IMR-90 (cell line): Measurements from ENCODE around the gene LINGO1. TPM values are rescaled to one million over a fixed set of nuclear protein-coding genes. Genes with fewer than 3 reads are reported as not detected.

Experiments
- ATAC-seq: fragments of 200-7000 bp; cut with Tn5 transposase; 2 replicates; pipeline ENCODE4 v1.9.1; 2020; ENCODE audit warnings: low read depth, mild to moderate bottlenecking, moderate library complexity
- BruUV-seq: library from RNA; stranded (reverse); fragments of 400-500 nt; replicated peaks from 2 replicates; lab custom pipeline; 2021; lab: Mats Ljungman, UMichigan
- CTCF ChIA-PET: fragments of 300-600 bp; formaldehyde crosslinking; extraction: SDS; loops from one replicate; lab custom pipeline; 2021; ENCODE audit warnings: antibody characterized with exemption; lab: Yijun Ruan, JAX
- POLR2A ChIA-PET: fragments of 300-600 bp; sonication (Branson Sonifier 250); formaldehyde crosslinking; loops from one replicate; lab custom pipeline; 2022; ENCODE audit warnings: antibody characterized with exemption; ENCODE audit not compliant: unreplicated experiment; lab: Charles Lee
- DNase-seq: peaks from one replicate; pipeline ENCODE4 v3.0.0; 2013
- H2AFZ ChIP-seq: replicated peaks from 2 replicates; pipeline ENCODE3; 2013; ENCODE audit warnings: low read length, mild to moderate bottlenecking; ENCODE audit not compliant: poor library complexity
- H2AK5ac ChIP-seq: 2 replicates; pipeline ENCODE4 v1.6.1; 2013; ENCODE audit warnings: low read depth, low read length, inconsistent platforms
- H2AK9ac ChIP-seq: replicated peaks from 2 replicates; pipeline ENCODE3; 2013; ENCODE audit warnings: mild to moderate bottlenecking, low read depth, low read length, moderate library complexity; ENCODE audit not compliant: poor library complexity
- H2BK120ac ChIP-seq: 2 replicates; pipeline ENCODE4 v1.6.1; 2013; ENCODE audit warnings: low read depth, low read length, inconsistent platforms
- H2BK15ac ChIP-seq: 3 replicates; pipeline ENCODE4 v1.6.1; 2013; ENCODE audit warnings: low read depth, low read length, inconsistent platforms
- H2BK20ac ChIP-seq: 2 replicates; pipeline ENCODE4 v1.6.1; 2013; ENCODE audit warnings: low read depth, mild to moderate bottlenecking, inconsistent platforms, low read length, moderate library complexity
- H2BK5ac ChIP-seq: 2 replicates; pipeline ENCODE4 v1.6.1; 2013; ENCODE audit warnings: mild to moderate bottlenecking, low read depth, low read length, inconsistent platforms; ENCODE audit not compliant: poor library complexity, severe bottlenecking
- H3K14ac ChIP-seq: replicated peaks from 2 replicates; pipeline ENCODE4 v1.6.1; 2013; ENCODE audit warnings: low read depth, low read length, inconsistent platforms
- H3K18ac ChIP-seq: 2 replicates; pipeline ENCODE4 v1.6.1; 2013; ENCODE audit warnings: low read depth, low read length, control low read depth
- H3K23ac ChIP-seq: 2 replicates; pipeline ENCODE4 v1.6.1; 2013; ENCODE audit warnings: low read depth, low read length, inconsistent platforms
- H3K27ac ChIP-seq: 2 replicates; pipeline ENCODE4 v1.5.1; 2013; ENCODE audit warnings: mild to moderate bottlenecking, control low read depth, low read length; ENCODE audit not compliant: insufficient read depth
- H3K27me3 ChIP-seq: 2 replicates; pipeline ENCODE4 v1.6.1; 2013; ENCODE audit warnings: low read length; ENCODE audit not compliant: control insufficient read depth, insufficient read depth
- H3K36me3 ChIP-seq: 2 replicates; pipeline ENCODE4 v1.6.1; 2013; ENCODE audit warnings: low read length, mixed read lengths; ENCODE audit not compliant: control insufficient read depth, insufficient read depth
- H3K4ac ChIP-seq: 2 replicates; pipeline ENCODE4 v1.6.1; 2013; ENCODE audit warnings: low read depth, low read length, inconsistent platforms
- H3K4me1 ChIP-seq: 2 replicates; pipeline ENCODE4 v1.6.1; 2013; ENCODE audit warnings: low read length, mixed read lengths; ENCODE audit not compliant: control insufficient read depth, insufficient read depth
- H3K4me2 ChIP-seq: 2 replicates; pipeline ENCODE4 v1.6.1; 2013; ENCODE audit warnings: low read depth, mild to moderate bottlenecking, control low read depth, low read length, moderate library complexity
- H3K4me3 ChIP-seq: 2 replicates; pipeline ENCODE4 v1.5.1; 2013; ENCODE audit warnings: low read depth, mild to moderate bottlenecking, control low read depth, low read length, moderate library complexity; ENCODE audit not compliant: insufficient read depth
- H3K56ac ChIP-seq: 2 replicates; pipeline ENCODE4 v1.6.1; 2013; ENCODE audit warnings: low read length, inconsistent platforms; ENCODE audit not compliant: insufficient read depth; ENCODE audit errors: extremely low read depth
- H3K79me1 ChIP-seq, 2 experiments: 2 replicates each; pipeline ENCODE4 v1.6.1; 2013; ENCODE audit warnings: low read length in 2 of 2, inconsistent platforms in 1 of 2, low read depth in 1 of 2
- H3K9ac ChIP-seq: 2 replicates; pipeline ENCODE4 v1.6.1; 2013; ENCODE audit warnings: low read depth, low read length, control low read depth
- H3K9me1 ChIP-seq: 2 replicates; pipeline ENCODE4 v1.6.1; 2013; ENCODE audit warnings: low read length, inconsistent platforms; ENCODE audit not compliant: insufficient read depth
- H3K9me3 ChIP-seq: 2 replicates; pipeline ENCODE4 v1.6.1; 2013; ENCODE audit warnings: low read length; ENCODE audit not compliant: control insufficient read depth, insufficient read depth
- H4K20me1 ChIP-seq: 2 replicates; pipeline ENCODE4 v1.6.1; 2013; ENCODE audit warnings: low read length, inconsistent platforms; ENCODE audit not compliant: insufficient read depth
- H4K5ac ChIP-seq: 2 replicates; pipeline ENCODE4 v1.6.1; 2013; ENCODE audit warnings: mild to moderate bottlenecking, low read depth, low read length, control low read depth
- H4K8ac ChIP-seq, 2 experiments: 2 replicates each; pipeline ENCODE4 v1.6.1; 2013; ENCODE audit warnings: low read depth in 2 of 2, low read length in 2 of 2, control low read depth in 1 of 2, inconsistent platforms in 1 of 2
- H4K91ac ChIP-seq: 2 replicates; pipeline ENCODE4 v1.6.1; 2013; ENCODE audit warnings: low read depth, low read length, inconsistent platforms; ENCODE audit not compliant: insufficient read depth
- BHLHE40 ChIP-seq: fragments of 150-350 bp; IDR thresholded peaks from 2 replicates; pipeline ENCODE4 v1.6.1; 2016; ENCODE audit warnings: mild to moderate bottlenecking, low read depth, low read length
- CEBPB ChIP-seq: IDR thresholded peaks from 2 replicates; pipeline ENCODE4 v1.6.1; 2012; ENCODE audit warnings: low read depth, low read length, improper control_type of control experiment
- CHD1 ChIP-seq: IDR thresholded peaks from 2 replicates; pipeline ENCODE4 v1.6.1; 2012; ENCODE audit warnings: low read depth, low read length, improper control_type of control experiment
- CTCF ChIP-seq: conservative IDR thresholded peaks from 2 replicates; pipeline ENCODE4 v1.5.1; 2012; ENCODE audit warnings: mild to moderate bottlenecking, low read depth, low read length, improper control_type of control experiment
- FOS ChIP-seq: fragments of 150-350 bp; IDR thresholded peaks from 2 replicates; pipeline ENCODE4 v1.6.1; 2016; ENCODE audit warnings: low read depth, low read length
- MAFK ChIP-seq: IDR thresholded peaks from 2 replicates; pipeline ENCODE4 v1.6.1; 2012; ENCODE audit warnings: low read depth, low read length, improper control_type of control experiment
- MAZ ChIP-seq: IDR thresholded peaks from 2 replicates; pipeline ENCODE4 v1.6.1; 2012; ENCODE audit warnings: low read depth, mild to moderate bottlenecking, low read length, improper control_type of control experiment, moderate library complexity, borderline replicate concordance
- MXI1 ChIP-seq: IDR thresholded peaks from 2 replicates; pipeline ENCODE4 v1.6.1; 2012; ENCODE audit warnings: low read depth, mild to moderate bottlenecking, low read length, moderate library complexity, borderline replicate concordance
- NFE2L2 ChIP-seq: fragments of 150-350 bp; IDR thresholded peaks from 2 replicates; pipeline ENCODE4 v1.6.1; 2016; ENCODE audit warnings: low read depth, mild to moderate bottlenecking, low read length
- POLR2A ChIP-seq: IDR thresholded peaks from 2 replicates; pipeline ENCODE4 v1.6.1; 2012; ENCODE audit warnings: mild to moderate bottlenecking, low read depth, low read length
- RAD21 ChIP-seq: IDR thresholded peaks from 2 replicates; pipeline ENCODE4 v1.6.1; 2012; ENCODE audit warnings: low read length, improper control_type of control experiment
- RCOR1 ChIP-seq: IDR thresholded peaks from 2 replicates; pipeline ENCODE4 v1.6.1; 2012; ENCODE audit warnings: mild to moderate bottlenecking, low read length, improper control_type of control experiment; ENCODE audit not compliant: insufficient replicate concordance
- RFX5 ChIP-seq: IDR thresholded peaks from 2 replicates; pipeline ENCODE4 v1.8.0; 2012; ENCODE audit warnings: low read depth, mild to moderate bottlenecking, low read length, moderate library complexity
- SMC3 ChIP-seq: fragments of 150-350 bp; IDR thresholded peaks from 2 replicates; pipeline ENCODE4 v1.6.1; 2016; ENCODE audit warnings: low read depth, mild to moderate bottlenecking, antibody characterized with exemption, low read length, moderate library complexity
- WGBS, 2 experiments: methylation state at CpG; one replicate each; pipeline versions ENCODE4 v1.1.5 to v1.1.7; 2013; ENCODE audit warnings: missing lambda C conversion rate in 2 of 2; ENCODE audit not compliant: insufficient read length in 1 of 2; ENCODE audit errors: extremely low coverage in 2 of 2; 5-methylcytosine and 5-hydroxymethylcytosine counted together
- dilution Hi-C: fragments of 300-500 bp; cut with HindIII; formaldehyde crosslinking; loops from one replicate; pipeline ENCODE4 v1.14.3; 2018; ENCODE audit warnings: low sequenced_read_pairs; ENCODE audit not compliant: unreplicated experiment
- in situ Hi-C: fragments of 300-500 bp; cut with MboI; formaldehyde crosslinking; loops from 3 replicates; pipeline ENCODE4 v1.14.3; 2019; ENCODE audit warnings: low sequenced_read_pairs, inconsistent platforms, mixed read lengths
- intact Hi-C: fragments of 100-400 bp; cut with micrococcal nuclease; formaldehyde crosslinking; loops from 2 replicates; pipeline ENCODE4 v1.10.0; 2022
- polyA plus RNA-seq, 3 experiments: library from polyadenylated mRNA; depleted of rRNA; stranded (reverse); fragments of >200 nt; gene quantifications; 2 replicates each; pipeline ENCODE4 v1.2.3, GENCODE V29; 2012; ENCODE audit warnings: low replicate concordance in 1 of 3
- total RNA-seq: library from RNA; depleted of rRNA; stranded (reverse); fragments of >200 nt; gene quantifications from 2 replicates; pipeline ENCODE4 v1.2.3, GENCODE V29; 2012
- TF ChIP-seq, protein P1 (sequence below): fragments of 150-350 bp; IDR thresholded peaks from 2 replicates; pipeline ENCODE4 v1.6.1; 2016; ENCODE audit warnings: low read depth, mild to moderate bottlenecking, low read length, moderate library complexity, borderline replicate concordance
- TF ChIP-seq, protein P2 (sequence below): fragments of 150-350 bp; IDR thresholded peaks from 2 replicates; pipeline ENCODE4 v1.6.1; 2017; ENCODE audit warnings: mild to moderate bottlenecking, antibody characterized with exemption, low read length, low read depth

Gene LINGO1
- total and polyA plus RNA-seq, 2 of the 4 experiments (the other 2 are of a cell fraction) = 0.05 TPM; not detected in 1

GRCh38 chr15:77669896-77670295, 37.2 kb upstream of the LINGO1 start:
- Histone ChIP-seq H2BK20ac (no peak overlapping the region), H2BK120ac (no peak overlapping the region), H2AK9ac (no peak overlapping the region), H2BK15ac (no peak overlapping the region), H3K4me1 (no peaks in the 10 kb centered on the region), H4K20me1 (no peaks in the 10 kb centered on the region), H3K79me1 (no peaks in the 10 kb centered on the region), H3K27me3 (peaks cover 83% of the 10 kb centered on the region), H4K8ac (no peak overlapping the region), H3K4ac (no peak overlapping the region), H2BK5ac (no peak overlapping the region), H3K9me1 (no peaks in the 10 kb centered on the region), H3K36me3 (no peaks in the 10 kb centered on the region), H3K23ac (no peak overlapping the region), H4K91ac (no peak overlapping the region), H3K9ac (no peak overlapping the region), H4K5ac (no peak overlapping the region), H2AK5ac (no peak overlapping the region), H3K4me2 (no peak overlapping the region), H3K14ac (no peak overlapping the region), H3K9me3 (peaks cover 4% of the 10 kb centered on the region), H3K4me3 (no peak overlapping the region), H2AFZ (no peak overlapping the region), H3K27ac (no peak overlapping the region), H3K18ac (no peak overlapping the region), H3K56ac (no peak overlapping the region)
- ChIA-PET POLR2A (no interaction called here), CTCF (no interaction called here)
- no peak for TF ChIP-seq NFE2L2
- TF ChIP-seq MXI1 = no peak
- TF ChIP-seq SMC3 = no peak
- no peak for TF ChIP-seq CEBPB
- TF ChIP-seq RFX5 = no peak
- no peak for TF ChIP-seq CHD1
- TF ChIP-seq POLR2A = no peak
- no peak for TF ChIP-seq MAFK
- no peak for TF ChIP-seq FOS
- TF ChIP-seq MAZ = no peak
- TF ChIP-seq BHLHE40 = no peak
- TF ChIP-seq RCOR1 = no peak
- TF ChIP-seq CTCF = no peak
- TF ChIP-seq RAD21 = no peak
- TF ChIP-seq, protein P1, sequence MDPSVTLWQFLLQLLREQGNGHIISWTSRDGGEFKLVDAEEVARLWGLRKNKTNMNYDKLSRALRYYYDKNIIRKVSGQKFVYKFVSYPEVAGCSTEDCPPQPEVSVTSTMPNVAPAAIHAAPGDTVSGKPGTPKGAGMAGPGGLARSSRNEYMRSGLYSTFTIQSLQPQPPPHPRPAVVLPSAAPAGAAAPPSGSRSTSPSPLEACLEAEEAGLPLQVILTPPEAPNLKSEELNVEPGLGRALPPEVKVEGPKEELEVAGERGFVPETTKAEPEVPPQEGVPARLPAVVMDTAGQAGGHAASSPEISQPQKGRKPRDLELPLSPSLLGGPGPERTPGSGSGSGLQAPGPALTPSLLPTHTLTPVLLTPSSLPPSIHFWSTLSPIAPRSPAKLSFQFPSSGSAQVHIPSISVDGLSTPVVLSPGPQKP = no peak
- TF ChIP-seq, protein P2, sequence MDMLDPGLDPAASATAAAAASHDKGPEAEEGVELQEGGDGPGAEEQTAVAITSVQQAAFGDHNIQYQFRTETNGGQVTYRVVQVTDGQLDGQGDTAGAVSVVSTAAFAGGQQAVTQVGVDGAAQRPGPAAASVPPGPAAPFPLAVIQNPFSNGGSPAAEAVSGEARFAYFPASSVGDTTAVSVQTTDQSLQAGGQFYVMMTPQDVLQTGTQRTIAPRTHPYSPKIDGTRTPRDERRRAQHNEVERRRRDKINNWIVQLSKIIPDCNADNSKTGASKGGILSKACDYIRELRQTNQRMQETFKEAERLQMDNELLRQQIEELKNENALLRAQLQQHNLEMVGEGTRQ = no peak
- ATAC-seq (no peak), DNase-seq (no peak)
- no TSS peak for BruUV-seq
- in situ Hi-C loops = no loop called here
- dilution Hi-C loops = no loop called here
- no CpG with 5 or more reads among the region's 4 CpGs for WGBS, 2 experiments
- intact Hi-C loops = no loop called here
